ENCODE data around the gene BCAS1. TPM values are rescaled to one million over a fixed set of nuclear protein-coding genes. Genes with fewer than 3 reads are reported as not detected.

Gene BCAS1
- total RNA-seq, 1 donor from 2014 or later = 0.81 TPM

GRCh38 chr20:54088430-54088829 is 18.0 kb upstream of the BCAS1 start:
- no peak for ATAC-seq
- intact Hi-C loops (cut with DNase I) = no loop called here
- Histone ChIP-seq H3K27ac (no peak overlapping the region), H3K27me3 (no peaks in the 10 kb centered on the region), H3K4me1 (no peaks in the 10 kb centered on the region), H3K36me3 (no peaks in the 10 kb centered on the region), H3K4me3 (no peak overlapping the region), H3K9me3 (no peaks in the 10 kb centered on the region)
- no peak for DNase-seq
- TF ChIP-seq CTCF (IDR thresholded peaks at IDR 0.05) = no peak

GRCh38 chr20:54086507-54087039 is 16.2 kb upstream of the BCAS1 start:
- Histone ChIP-seq H3K9me3 (no peaks in the 10 kb centered on the region), H3K4me3 (no peak overlapping the region), H3K36me3 (no peaks in the 10 kb centered on the region), H3K27me3 (no peaks in the 10 kb centered on the region), H3K27ac (no peak overlapping the region), H3K4me1 (no peaks in the 10 kb centered on the region)
- intact Hi-C loops (cut with DNase I) = no loop called here
- ATAC-seq = no peak
- no peak for DNase-seq
- TF ChIP-seq CTCF (IDR thresholded peaks at IDR 0.05) = no peak

- ATAC-seq = no peak
- Histone ChIP-seq H3K4me1 (no peaks in the 10 kb centered on the region), H3K36me3 (no peaks in the 10 kb centered on the region), H3K9me3 (no peaks in the 10 kb centered on the region), H3K27ac (no peak overlapping the region), H3K27me3 (no peaks in the 10 kb centered on the region), H3K4me3 (no peak overlapping the region)
- TF ChIP-seq CTCF (IDR thresholded peaks at IDR 0.05) = no peak
- intact Hi-C loops (cut with DNase I) = no loop called here
- DNase-seq = no peak
Observed at GRCh38 chr20:54085910-54086309, 15.5 kb upstream of the BCAS1 start.

- intact Hi-C loops (cut with DNase I) = no loop called here
- no peak for TF ChIP-seq CTCF (IDR thresholded peaks at IDR 0.05)
- no peaks in the 10 kb centered on the region for H3K4me1 ChIP-seq
- H3K27ac ChIP-seq = no peak overlapping the region
- DNase-seq = no peak
- H3K4me3 ChIP-seq = no peak overlapping the region
- no peak for ATAC-seq
- H3K9me3 ChIP-seq = no peaks in the 10 kb centered on the region
- no peaks in the 10 kb centered on the region for H3K27me3 ChIP-seq
- no peaks in the 10 kb centered on the region for H3K36me3 ChIP-seq
Observed at GRCh38 chr20:54085425-54085824, 15.0 kb upstream of the BCAS1 start.

- no peak for TF ChIP-seq CTCF (IDR thresholded peaks at IDR 0.05)
- Histone ChIP-seq H3K36me3 (no peaks in the 10 kb centered on the region), H3K27me3 (no peaks in the 10 kb centered on the region), H3K9me3 (no peaks in the 10 kb centered on the region), H3K4me1 (no peaks in the 10 kb centered on the region), H3K4me3 (no peak overlapping the region), H3K27ac (no peak overlapping the region)
- DNase-seq = no peak
- intact Hi-C loops (cut with DNase I) = no loop called here
- ATAC-seq = no peak
Observed at GRCh38 chr20:54084727-54085388, 14.5 kb upstream of the BCAS1 start.

All from upper lobe of right lung (tissue), 1 donor.